ENCODE results near the gene HOXD13.

GRCh38 chr2:176096986-176097819 is 4.7 kb downstream of the HOXD13 start:
- TF ChIP-seq SUZ12 (IDR thresholded peaks at IDR 0.05; ENCODE audit: extremely low read depth, insufficient read depth, insufficient read length), result no peak
- TF ChIP-seq YY1 (IDR thresholded peaks at IDR 0.05; ENCODE audit: insufficient read depth, insufficient read length), result no peak
- TF ChIP-seq ZNF274 (IDR thresholded peaks at IDR 0.05; ENCODE audit: low read depth, low read length), result no peak
